AG20443 (cell line): ENCODE data around the gene MACROH2A1.
"Not testable (repeated sequence)": the region's sequence is repeated elsewhere in the genome, so short reads cannot be mapped to it uniquely, and the experiment has no call there.

Source experiments
- DNase-seq: peaks from one replicate; pipeline ENCODE4 v3.0.0; 2012; ENCODE audit warnings: low spot score, mixed read lengths

Gene MACROH2A1

GRCh38 chr5:135376961-135377624, 21.9 kb downstream of the MACROH2A1 start:
- no peak for DNase-seq

- DNase-seq: peak; percentile 45
Measured at GRCh38 chr5:135375040-135375793, 23.8 kb downstream of the MACROH2A1 start.

- DNase-seq: peak; percentile 29
Measured at GRCh38 chr5:135373736-135374515, 25.1 kb downstream of the MACROH2A1 start.

- no peak for DNase-seq
Measured at GRCh38 chr5:135372654-135373381, 26.2 kb downstream of the MACROH2A1 start.

- peak; percentile 67 for DNase-seq
Measured at GRCh38 chr5:135371622-135372232, 27.3 kb downstream of the MACROH2A1 start.

- DNase-seq: no peak
Measured at GRCh38 chr5:135369952-135370351, 29.1 kb downstream of the MACROH2A1 start.

GRCh38 chr5:135367554-135367953, 31.5 kb downstream of the MACROH2A1 start:
- no peak for DNase-seq

- no peak for DNase-seq
Measured at GRCh38 chr5:135367076-135367475, 32.0 kb downstream of the MACROH2A1 start.

GRCh38 chr5:135365281-135365680, 33.8 kb downstream of the MACROH2A1 start:
- no peak for DNase-seq

- no peak for DNase-seq
Measured at GRCh38 chr5:135364421-135365262, 34.4 kb downstream of the MACROH2A1 start.

- DNase-seq: not testable (repeated sequence)
Measured at GRCh38 chr5:135363342-135363741, 35.7 kb downstream of the MACROH2A1 start.

GRCh38 chr5:135362102-135362501, 36.9 kb downstream of the MACROH2A1 start:
- no peak for DNase-seq

- DNase-seq: no peak
Measured at GRCh38 chr5:135360278-135361274, 38.5 kb downstream of the MACROH2A1 start.

- no peak for DNase-seq
Measured at GRCh38 chr5:135359374-135360165, 39.5 kb downstream of the MACROH2A1 start.

- no peak for DNase-seq
Measured at GRCh38 chr5:135357685-135358084, 41.3 kb downstream of the MACROH2A1 start.

- peak; percentile 86 for DNase-seq
Measured at GRCh38 chr5:135356522-135357318, 42.3 kb downstream of the MACROH2A1 start.

GRCh38 chr5:135355169-135355568, 43.9 kb downstream of the MACROH2A1 start:
- peak; percentile 42 for DNase-seq
